Adrenal gland (tissue), 5 donors: ENCODE data around the gene NYAP1.

Experiments
- POLR2A ChIP-seq, 2 donors: fragments of 450-650 bp; IDR thresholded peaks; one replicate each; pipeline ENCODE4 v1.6.1; 2017; ENCODE audit warnings: antibody characterized with exemption in 2 of 2, mild to moderate bottlenecking in 2 of 2, moderate library complexity in 1 of 2
- TF ChIP-seq, protein P1 (sequence below), 6 experiments: fragments of 450-650 bp in 4 of 6; fragments of 200-600 bp in 2 of 6; sonication (generic) in 1 of 6; IDR thresholded peaks; 1 replicate in 5 of 6; 2 replicates in 1 of 6; pipeline versions ENCODE4 v1.5.1 to v1.8.0; 2016 to 2021; ENCODE audit warnings: antibody characterized with exemption in 6 of 6, mild to moderate bottlenecking in 2 of 6, moderate library complexity in 1 of 6
- donor health status: DM: no; HTN: no; CAD: no.

DNA sequence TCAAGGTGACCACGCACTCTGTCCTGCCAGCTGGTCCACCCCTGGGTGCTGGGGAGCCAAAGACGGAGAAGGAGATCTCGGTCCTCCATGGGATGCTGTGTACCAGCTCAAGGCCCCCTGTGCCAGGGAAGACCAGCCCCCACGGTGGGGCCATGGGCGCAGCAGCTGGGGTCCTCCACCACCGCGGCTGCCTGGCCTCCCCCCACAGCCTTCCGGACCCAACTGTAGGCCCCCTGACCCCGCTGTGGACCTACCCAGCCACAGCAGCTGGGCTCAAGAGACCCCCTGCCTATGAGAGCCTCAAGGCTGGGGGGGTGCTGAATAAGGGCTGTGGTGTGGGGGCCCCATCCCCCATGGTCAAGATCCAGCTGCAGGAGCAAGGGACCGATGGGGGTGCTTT, 5.4 kb downstream of the NYAP1 start:
- TF ChIP-seq, protein P1, sequence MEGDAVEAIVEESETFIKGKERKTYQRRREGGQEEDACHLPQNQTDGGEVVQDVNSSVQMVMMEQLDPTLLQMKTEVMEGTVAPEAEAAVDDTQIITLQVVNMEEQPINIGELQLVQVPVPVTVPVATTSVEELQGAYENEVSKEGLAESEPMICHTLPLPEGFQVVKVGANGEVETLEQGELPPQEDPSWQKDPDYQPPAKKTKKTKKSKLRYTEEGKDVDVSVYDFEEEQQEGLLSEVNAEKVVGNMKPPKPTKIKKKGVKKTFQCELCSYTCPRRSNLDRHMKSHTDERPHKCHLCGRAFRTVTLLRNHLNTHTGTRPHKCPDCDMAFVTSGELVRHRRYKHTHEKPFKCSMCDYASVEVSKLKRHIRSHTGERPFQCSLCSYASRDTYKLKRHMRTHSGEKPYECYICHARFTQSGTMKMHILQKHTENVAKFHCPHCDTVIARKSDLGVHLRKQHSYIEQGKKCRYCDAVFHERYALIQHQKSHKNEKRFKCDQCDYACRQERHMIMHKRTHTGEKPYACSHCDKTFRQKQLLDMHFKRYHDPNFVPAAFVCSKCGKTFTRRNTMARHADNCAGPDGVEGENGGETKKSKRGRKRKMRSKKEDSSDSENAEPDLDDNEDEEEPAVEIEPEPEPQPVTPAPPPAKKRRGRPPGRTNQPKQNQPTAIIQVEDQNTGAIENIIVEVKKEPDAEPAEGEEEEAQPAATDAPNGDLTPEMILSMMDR (IDR thresholded peaks at IDR 0.05) = no peak
- TF ChIP-seq POLR2A (IDR thresholded peaks at IDR 0.05) = no peak
